Activated naive CD4-positive, alpha-beta T cell treated with anti-CD3 and anti-CD28 coated beads for 36 hours (primary cell): ENCODE data around the gene TCF7. TPM values are rescaled to one million over a fixed set of nuclear protein-coding genes. Genes with fewer than 3 reads are reported as not detected.

ENCODE experiments used
- CTCF ChIA-PET: fragments of 350-600 bp; sonication (Branson Sonifier 250); formaldehyde crosslinking; loops from one replicate; lab custom pipeline; 2021; ENCODE audit warnings: antibody characterized with exemption; lab: Charles Lee
- DNase-seq: peaks from one replicate; pipeline ENCODE4 v3.0.0-alpha.2; 2020
- H3K27ac Mint-ChIP-seq: one replicate; pipeline ENCODE4 v1.8.0; 2021; ENCODE audit warnings: mild to moderate bottlenecking, mixed read lengths
- H3K27me3 Mint-ChIP-seq: one replicate; pipeline ENCODE4 v1.8.0; 2021; ENCODE audit warnings: low read depth, mixed read lengths
- H3K36me3 Mint-ChIP-seq: one replicate; pipeline ENCODE4 v1.8.0; 2021; ENCODE audit warnings: low read depth, mixed read lengths
- H3K4me1 Mint-ChIP-seq: one replicate; pipeline ENCODE4 v1.8.0; 2021; ENCODE audit warnings: low read depth, mixed read lengths
- H3K4me3 Mint-ChIP-seq: one replicate; pipeline ENCODE4 v1.8.0; 2021; ENCODE audit warnings: mild to moderate bottlenecking, moderate library complexity, mixed read lengths
- H3K9me3 Mint-ChIP-seq: one replicate; pipeline ENCODE4 v1.8.0; 2021; ENCODE audit warnings: mixed read lengths
- intact Hi-C: fragments of 100-400 bp; cut with micrococcal nuclease; formaldehyde crosslinking; loops from one replicate; pipeline ENCODE4 v1.15.1; 2023
- total RNA-seq, 2 experiments: library from RNA; stranded (reverse); gene quantifications; one replicate each; pipeline ENCODE4 v1.2.3, GENCODE V29; 2021

Gene TCF7
- total RNA-seq, 2 experiments from 2014 or later: 87.9 to 92.3 TPM

DNA sequence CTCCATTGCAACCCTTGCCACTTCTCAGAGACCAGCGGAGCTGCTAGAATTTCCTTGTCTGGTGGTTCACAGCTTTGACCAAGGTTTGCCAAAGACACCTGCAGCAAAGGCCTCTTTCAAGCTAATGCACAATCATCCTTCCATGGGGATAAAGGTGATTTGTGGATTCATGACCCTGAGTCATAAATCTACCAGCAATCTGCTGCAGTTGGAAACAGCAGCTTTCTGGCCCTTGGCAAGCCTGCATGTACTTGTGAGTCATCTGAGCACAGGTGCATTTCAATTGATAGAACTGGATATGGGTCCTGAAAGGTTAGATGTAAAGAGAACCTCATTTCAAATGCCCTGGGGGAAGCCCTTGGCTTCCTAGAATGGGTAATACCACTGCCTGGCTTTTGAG is 21.6 kb upstream of the TCF7 start:
- intact Hi-C loops: loop anchor here (1.0 kb wide), 2 partner anchors 7 to 22 kb away; no protein-coding TSS in a partner anchor
- H3K36me3 Mint-ChIP-seq: peaks cover 2% of the 10 kb centered on the region
- peaks cover 89% of the 10 kb centered on the region for H3K4me1 Mint-ChIP-seq
- H3K27ac Mint-ChIP-seq: peak overlapping the region; percentile 74
- no peaks in the 10 kb centered on the region for H3K9me3 Mint-ChIP-seq
- peak; percentile 64 for DNase-seq
- H3K27me3 Mint-ChIP-seq: no peaks in the 10 kb centered on the region
- no peak overlapping the region for H3K4me3 Mint-ChIP-seq
- CTCF ChIA-PET: interaction anchor here (1.0 to 3.6 kb wide), 4 partner anchors 8 to 21 kb away, joined by 3 to 23 read pairs (median 3); no protein-coding TSS in a partner anchor

DNA sequence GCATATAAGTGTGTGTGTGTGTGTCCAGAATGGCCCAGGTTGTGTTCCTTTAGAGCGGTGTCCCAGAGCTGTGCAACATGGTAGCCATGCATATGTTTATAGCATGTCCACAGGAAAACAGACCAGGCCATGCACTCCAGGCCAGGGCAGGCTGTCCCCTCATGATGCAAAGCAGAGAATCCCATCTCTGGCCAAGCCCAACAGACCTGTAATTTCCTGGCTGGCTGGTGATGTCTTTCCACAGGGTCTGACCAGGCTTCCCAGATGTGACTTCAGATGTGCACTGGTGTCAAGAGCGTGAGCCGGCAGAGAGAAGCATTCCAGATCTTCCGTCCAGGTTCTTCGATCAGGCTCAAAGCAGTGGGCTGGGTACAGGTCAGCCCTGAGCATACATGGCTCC is 21.1 kb upstream of the TCF7 start:
- CTCF ChIA-PET: interaction anchor here (1.0 to 3.6 kb wide), 4 partner anchors 7 to 19 kb away, joined by 3 to 23 read pairs (median 4); no protein-coding TSS in a partner anchor
- peaks cover 2% of the 10 kb centered on the region for H3K36me3 Mint-ChIP-seq
- H3K4me1 Mint-ChIP-seq: peaks cover 88% of the 10 kb centered on the region
- peak overlapping the region; percentile 74 for H3K27ac Mint-ChIP-seq
- intact Hi-C loops: loop anchor here (1.0 kb wide), 1 partner anchor 22 kb away; no protein-coding TSS in a partner anchor
- no peak overlapping the region for H3K4me3 Mint-ChIP-seq
- no peaks in the 10 kb centered on the region for H3K9me3 Mint-ChIP-seq
- no peaks in the 10 kb centered on the region for H3K27me3 Mint-ChIP-seq
- DNase-seq: no peak

DNA sequence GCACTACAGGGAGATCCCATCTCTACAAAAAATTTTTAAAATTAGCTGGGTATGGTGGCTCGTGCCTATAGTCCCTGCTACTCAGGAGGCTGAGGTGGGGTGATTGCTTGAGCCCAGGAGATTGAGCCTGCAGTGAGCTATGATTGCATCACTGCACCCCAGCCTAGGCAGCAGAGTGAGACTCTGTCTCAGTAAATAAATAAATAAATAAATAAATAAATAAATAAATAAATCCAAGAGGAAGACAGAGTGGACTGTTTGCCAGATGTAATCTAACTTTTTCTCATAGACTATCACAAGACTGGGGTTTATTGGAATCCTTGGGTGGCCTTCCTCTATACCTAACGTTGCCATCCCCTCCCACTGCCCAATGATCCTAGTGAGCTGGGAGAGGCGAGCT is 19.2 kb upstream of the TCF7 start:
- H3K27ac Mint-ChIP-seq: no peak overlapping the region
- intact Hi-C loops: no loop called here
- H3K4me1 Mint-ChIP-seq: peaks cover 89% of the 10 kb centered on the region
- no peaks in the 10 kb centered on the region for H3K9me3 Mint-ChIP-seq
- no peak overlapping the region for H3K4me3 Mint-ChIP-seq
- CTCF ChIA-PET: interaction anchor here (0.6 to 1.2 kb wide), 3 partner anchors 9 to 111 kb away, joined by 3 to 4 read pairs (median 3); no protein-coding TSS in a partner anchor
- no peak for DNase-seq
- H3K36me3 Mint-ChIP-seq: peaks cover 2% of the 10 kb centered on the region
- H3K27me3 Mint-ChIP-seq: no peaks in the 10 kb centered on the region

- Mint-ChIP-seq H3K27me3 (no peaks in the 10 kb centered on the region), H3K9me3 (no peaks in the 10 kb centered on the region), H3K4me1 (peaks cover 89% of the 10 kb centered on the region), H3K36me3 (peaks cover 2% of the 10 kb centered on the region), H3K4me3 (no peak overlapping the region), H3K27ac (no peak overlapping the region)
- intact Hi-C loops: no loop called here
- CTCF ChIA-PET: interaction anchor here (0.6 to 1.6 kb wide), 4 partner anchors 10 to 111 kb away, joined by 3 to 4 read pairs (median 3); no protein-coding TSS in a partner anchor
- no peak for DNase-seq
Observed at GRCh38 chr5:134095887-134096589, 18.4 kb upstream of the TCF7 start.

GRCh38 chr5:134097211-134097749 is 17.2 kb upstream of the TCF7 start:
- no peak for DNase-seq
- Mint-ChIP-seq H3K4me1 (peaks cover 88% of the 10 kb centered on the region), H3K36me3 (peaks cover 2% of the 10 kb centered on the region), H3K27me3 (no peaks in the 10 kb centered on the region), H3K27ac (peak overlapping the region; percentile 78), H3K9me3 (no peaks in the 10 kb centered on the region), H3K4me3 (peak overlapping the region; percentile 25)
- intact Hi-C loops: no loop called here
- CTCF ChIA-PET: interaction anchor here (1.0 to 1.6 kb wide), 3 partner anchors 15 to 46 kb away, joined by 3 read pairs; no protein-coding TSS in a partner anchor

GRCh38 chr5:134098690-134099089 is 15.8 kb upstream of the TCF7 start:
- Mint-ChIP-seq H3K4me1 (peaks cover 86% of the 10 kb centered on the region), H3K27ac (peak overlapping the region; percentile 0), H3K9me3 (no peaks in the 10 kb centered on the region), H3K36me3 (peaks cover 2% of the 10 kb centered on the region), H3K4me3 (no peak overlapping the region), H3K27me3 (no peaks in the 10 kb centered on the region)
- intact Hi-C loops: no loop called here
- no peak for DNase-seq
- CTCF ChIA-PET: interaction anchor here (0.6 to 4.1 kb wide), 7 partner anchors 6 to 47 kb away, joined by 3 to 23 read pairs (median 3); no protein-coding TSS in a partner anchor

DNA sequence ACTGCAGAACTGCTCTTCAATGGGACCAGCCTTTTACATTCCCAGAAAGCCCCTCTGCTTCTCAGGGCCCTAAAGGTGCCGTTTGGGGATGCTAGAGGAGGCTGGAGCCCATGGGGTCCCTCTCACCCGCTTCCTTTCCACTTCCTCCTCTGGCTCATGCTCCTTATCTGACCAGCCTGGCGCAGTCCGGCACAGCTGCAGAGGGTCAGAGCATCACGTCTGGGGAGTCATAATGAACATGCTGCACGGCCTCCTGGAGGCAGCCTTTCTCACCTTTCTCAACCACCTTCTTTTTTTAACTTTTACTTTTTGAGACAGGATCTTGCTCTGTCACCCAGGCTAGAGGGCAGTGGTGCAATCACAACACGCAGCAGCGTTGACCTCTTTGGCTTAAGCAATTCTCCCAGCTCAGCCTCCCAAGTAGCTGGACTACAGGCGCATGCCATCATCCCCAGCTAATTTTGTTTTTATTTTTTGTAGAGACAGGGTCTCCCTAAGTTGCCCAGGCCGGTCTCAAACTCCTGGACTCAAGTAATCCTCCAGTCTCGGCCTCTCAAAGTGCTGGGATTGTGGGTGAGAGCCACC is 15.1 kb upstream of the TCF7 start:
- H3K4me1 Mint-ChIP-seq: peaks cover 87% of the 10 kb centered on the region
- CTCF ChIA-PET: interaction anchor here (1.2 to 4.7 kb wide), 11 partner anchors 7 to 47 kb away, joined by 3 to 31 read pairs (median 19); no protein-coding TSS in a partner anchor
- no peaks in the 10 kb centered on the region for H3K9me3 Mint-ChIP-seq
- intact Hi-C loops: no loop called here
- H3K27me3 Mint-ChIP-seq: no peaks in the 10 kb centered on the region
- DNase-seq: no peak
- H3K27ac Mint-ChIP-seq: peak overlapping the region; percentile 94
- H3K4me3 Mint-ChIP-seq: peak overlapping the region; percentile 17
- H3K36me3 Mint-ChIP-seq: peaks cover 2% of the 10 kb centered on the region

- Mint-ChIP-seq H3K4me3 (peak overlapping the region; percentile 17), H3K4me1 (peaks cover 90% of the 10 kb centered on the region), H3K9me3 (no peaks in the 10 kb centered on the region), H3K36me3 (peaks cover 2% of the 10 kb centered on the region), H3K27me3 (no peaks in the 10 kb centered on the region), H3K27ac (peak overlapping the region; percentile 94)
- CTCF ChIA-PET: interaction anchor here (0.6 to 4.7 kb wide), 15 partner anchors 7 to 61 kb away, joined by 3 to 31 read pairs (median 14); no protein-coding TSS in a partner anchor
- no peak for DNase-seq
- intact Hi-C loops: loop anchor here (1.0 to 5.0 kb wide), 11 partner anchors 8 to 547 kb away; partner anchors contain the start of genes SEC24A, SKP1 and UBE2B
Observed at GRCh38 chr5:134099939-134100282, 14.6 kb upstream of the TCF7 start.

GRCh38 chr5:134100283-134101091 is 14.0 kb upstream of the TCF7 start:
- Mint-ChIP-seq H3K9me3 (no peaks in the 10 kb centered on the region), H3K27ac (peak overlapping the region; percentile 94), H3K36me3 (peaks cover 2% of the 10 kb centered on the region), H3K4me3 (peak overlapping the region; percentile 17), H3K4me1 (peaks cover 93% of the 10 kb centered on the region), H3K27me3 (no peaks in the 10 kb centered on the region)
- intact Hi-C loops: loop anchor here (1.0 to 5.0 kb wide), 11 partner anchors 8 to 547 kb away; partner anchors contain the start of genes SEC24A, SKP1 and UBE2B
- CTCF ChIA-PET: interaction anchor here (0.6 to 4.7 kb wide), 17 partner anchors 8 to 61 kb away, joined by 3 to 31 read pairs (median 11); no protein-coding TSS in a partner anchor
- peak; percentile 95 for DNase-seq

DNA sequence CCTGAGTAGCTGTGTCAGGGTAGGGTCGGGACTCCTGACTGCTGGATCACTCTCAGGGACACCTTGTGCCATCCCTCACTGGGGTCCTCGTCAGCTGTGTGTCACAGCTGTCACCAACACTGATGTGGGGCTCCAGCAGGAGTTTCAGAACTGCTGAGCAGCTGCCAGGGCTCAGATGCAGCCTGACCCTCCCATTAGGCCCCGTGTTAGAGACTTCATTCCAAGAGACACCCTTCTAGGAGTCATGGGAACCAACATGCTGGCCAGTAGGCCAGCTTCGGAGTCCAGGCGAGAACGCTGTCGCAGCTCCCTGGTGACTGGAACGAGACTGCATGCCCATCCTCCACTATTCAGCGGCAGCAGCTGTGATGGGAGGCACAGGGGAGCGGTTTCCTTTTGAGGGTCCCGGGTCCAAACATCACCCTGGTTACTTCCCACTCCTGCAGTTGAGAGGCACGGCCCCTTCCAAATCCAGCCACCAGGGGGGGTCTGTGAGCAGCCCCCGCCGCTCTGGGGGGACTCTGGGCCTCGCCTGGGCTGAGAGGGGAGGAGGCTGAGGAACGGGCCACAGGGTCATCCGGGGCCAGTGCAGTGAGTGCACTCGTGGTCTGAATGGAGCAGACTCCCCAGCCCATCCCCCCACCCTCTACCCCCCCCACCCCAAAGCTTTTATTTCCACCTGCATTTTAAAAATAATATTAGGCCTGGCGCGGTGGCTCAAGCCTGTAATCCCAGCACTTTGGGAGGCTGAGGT is 12.6 kb upstream of the TCF7 start:
- Mint-ChIP-seq H3K9me3 (no peaks in the 10 kb centered on the region), H3K27ac (peak overlapping the region; percentile 24), H3K27me3 (no peaks in the 10 kb centered on the region), H3K4me1 (peaks cover 95% of the 10 kb centered on the region), H3K4me3 (peak overlapping the region; percentile 12), H3K36me3 (peaks cover 2% of the 10 kb centered on the region)
- CTCF ChIA-PET: interaction anchor here (0.7 to 4.7 kb wide), 19 partner anchors 9 to 71 kb away, joined by 3 to 31 read pairs (median 9); no protein-coding TSS in a partner anchor
- DNase-seq: peak; percentile 78
- intact Hi-C loops: loop anchor here (2.0 to 5.0 kb wide), 3 partner anchors 75 to 545 kb away; partner anchors contain the start of genes SEC24A, SKP1 and UBE2B
